T-helper 1 cell treated with Interleukin-12 subunit alpha and Interleukin-12 subunit beta and Interleukin-4 antibody, amounts not matched to agents 30 ng/mL and 1 ng/mL, for 36 hours (primary cell): ENCODE data around the gene OTUB2. TPM values are rescaled to one million over a fixed set of nuclear protein-coding genes. Genes with fewer than 3 reads are reported as not detected.

Experiments used
- intact Hi-C: fragments of 100-400 bp; cut with micrococcal nuclease; formaldehyde crosslinking; loops from one replicate; pipeline ENCODE4 v1.15.1; 2024
- total RNA-seq: library from RNA; stranded (reverse); gene quantifications from 2 replicates; pipeline ENCODE4 v1.2.3, GENCODE V29; 2022

Gene OTUB2
- total RNA-seq, result 2.9 and 3.3 TPM in 2 replicates

- intact Hi-C loops, result loop anchor here (1.0 to 10.0 kb wide), 12 partner anchors 10 to 822 kb away; partner anchors contain the start of genes BTBD7, DDX24, GON7 and IFI27L1
Observed at GRCh38 chr14:94026173-94026888, at the start of gene OTUB2. Gene OTUB2, plus strand, starts transcription at chr14:94026340. Its CDS starts 198 bp downstream, at chr14:94026538.

GRCh38 chr14:93976477-93977057 lies 49.6 kb upstream of the OTUB2 start, which contains the start of gene ASB2:
Gene ASB2, minus strand, starts transcription at chr14:93976570. Its CDS starts 12,031 bp downstream, at chr14:93964539.
- intact Hi-C loops, result loop anchor here (1.0 kb wide), 5 partner anchors 13 to 105 kb away; partner anchors contain the start of genes DDX24 and IFI27L1

DNA sequence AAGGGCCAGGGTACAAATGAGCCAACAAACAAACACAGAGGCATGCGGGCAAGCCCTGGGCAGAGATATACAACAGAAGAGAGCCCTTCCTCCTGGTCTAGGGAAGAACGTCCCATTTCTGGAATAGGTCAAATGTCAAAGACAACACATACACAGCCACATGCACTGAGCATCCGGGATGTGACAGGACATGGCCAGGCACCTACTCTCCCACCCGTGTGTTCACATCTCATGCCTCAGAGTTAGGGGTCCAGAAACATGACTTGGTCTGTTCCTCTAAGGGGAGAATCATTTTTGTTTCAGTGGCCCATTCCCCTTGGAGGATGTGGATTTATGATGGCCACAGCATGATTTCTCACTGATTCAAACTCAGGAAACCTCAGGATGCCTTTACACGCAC lies 49.0 kb upstream of the OTUB2 start:
- intact Hi-C loops, result no loop called here

- intact Hi-C loops, result loop anchor here (1.0 kb wide), 3 partner anchors 8 to 48 kb away; partner anchors contain the start of gene OTUB2
Observed at GRCh38 chr14:93977790-93978581, 48.2 kb upstream of the OTUB2 start.

DNA sequence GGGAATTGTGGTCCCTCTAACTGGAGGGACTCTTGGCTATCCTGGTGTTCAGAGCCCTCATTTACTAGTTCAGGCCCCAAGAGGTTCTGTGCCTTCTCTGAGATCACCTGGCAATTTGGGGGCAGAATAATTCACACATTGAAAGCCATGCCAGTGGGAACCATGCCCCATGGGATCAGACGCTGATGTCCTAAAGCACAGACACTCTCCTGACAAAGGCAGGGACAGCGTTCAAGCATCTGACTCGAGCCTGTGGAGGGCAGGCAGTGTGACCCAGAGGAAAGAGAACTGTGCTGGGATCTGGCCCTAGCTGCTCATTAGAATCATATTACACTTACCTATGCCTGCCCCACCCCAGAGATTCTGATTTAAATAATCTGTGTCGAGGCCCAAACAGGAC lies 47.4 kb upstream of the OTUB2 start:
- intact Hi-C loops, result loop anchor here (1.0 kb wide), 3 partner anchors 8 to 48 kb away; partner anchors contain the start of gene OTUB2

DNA sequence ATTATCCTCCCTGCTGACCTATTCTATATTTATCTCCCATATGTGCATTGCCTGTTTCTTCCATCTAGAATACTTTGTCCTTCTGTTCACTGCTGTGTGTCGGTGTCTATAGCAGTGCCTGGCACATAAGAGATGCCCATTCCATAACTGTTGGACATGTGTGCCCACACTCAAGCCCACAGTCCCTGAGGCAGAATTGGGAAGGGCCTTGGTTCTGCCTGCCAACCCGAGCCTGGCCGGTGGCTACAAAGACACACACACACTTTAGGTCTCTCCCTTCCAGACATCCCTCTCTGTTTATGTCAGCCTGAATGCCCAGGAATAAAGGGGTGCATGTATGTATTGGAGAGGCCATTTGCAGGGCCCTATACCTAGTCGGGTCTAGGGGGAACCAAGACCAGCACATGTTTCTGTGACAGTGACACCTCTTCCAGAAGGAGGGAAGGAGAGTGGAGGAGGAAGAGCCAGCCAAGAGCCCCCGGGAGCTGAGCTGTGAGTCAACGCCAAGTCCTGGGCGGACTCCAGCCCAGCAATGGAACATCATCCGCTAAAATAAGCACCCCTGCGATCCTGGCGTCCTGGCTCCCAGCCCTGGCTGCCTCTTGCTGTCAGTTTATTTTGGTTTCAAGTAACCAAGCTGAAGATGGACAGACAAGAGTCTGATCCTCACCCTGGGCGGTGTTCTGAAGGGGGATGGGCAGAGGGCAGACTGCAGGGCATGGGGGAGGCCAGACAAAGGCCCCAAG lies 45.5 kb upstream of the OTUB2 start:
- intact Hi-C loops, result no loop called here

GRCh38 chr14:93981316-93982229 lies 44.6 kb upstream of the OTUB2 start:
- intact Hi-C loops, result no loop called here

GRCh38 chr14:93982230-93983007 lies 43.7 kb upstream of the OTUB2 start:
- intact Hi-C loops, result no loop called here

DNA sequence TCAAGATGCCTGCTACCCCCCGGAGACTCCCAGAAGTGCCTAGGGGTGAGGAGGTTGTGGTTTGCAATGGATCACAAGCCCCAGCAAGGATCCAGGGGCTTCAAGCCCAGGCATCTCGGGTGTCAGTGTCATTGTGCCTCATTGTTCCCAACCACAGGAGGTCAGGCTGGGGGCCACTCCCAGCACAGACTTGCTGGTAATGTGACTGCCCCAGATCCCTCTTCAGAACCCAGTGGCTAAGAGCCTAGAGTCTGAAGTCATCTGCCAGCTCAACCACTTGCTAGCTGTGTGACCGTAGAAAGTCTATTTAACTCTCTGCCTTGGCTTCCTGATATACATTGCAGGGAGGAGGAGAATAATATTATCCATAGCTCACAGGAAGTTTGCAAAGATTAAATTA lies 42.1 kb upstream of the OTUB2 start:
- intact Hi-C loops, result no loop called here

- intact Hi-C loops, result no loop called here
Observed at GRCh38 chr14:93984987-93985410, 41.1 kb upstream of the OTUB2 start.

- intact Hi-C loops, result no loop called here
Observed at GRCh38 chr14:93986955-93987354, 39.2 kb upstream of the OTUB2 start.

DNA sequence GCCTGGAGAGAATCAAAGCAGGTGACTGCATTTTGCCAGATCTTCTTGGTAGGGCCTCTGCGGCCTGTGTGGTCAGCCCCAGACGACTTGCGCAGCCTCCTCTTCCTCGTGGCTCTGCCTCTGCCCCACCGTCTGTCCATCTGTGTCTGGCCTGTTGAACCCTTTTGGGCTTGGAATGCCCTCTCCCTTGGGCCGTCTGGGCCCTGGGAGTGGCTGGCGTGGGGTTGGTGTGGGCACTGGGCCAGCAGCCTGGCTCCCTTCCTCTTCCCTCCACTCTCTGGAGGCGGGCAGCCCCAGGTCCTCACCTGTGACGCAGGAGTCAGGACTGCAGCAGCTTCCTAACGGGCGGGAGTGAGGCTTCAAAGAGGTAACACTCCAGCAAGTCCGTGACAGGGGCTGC lies 38.8 kb upstream of the OTUB2 start:
- intact Hi-C loops, result no loop called here

- intact Hi-C loops, result no loop called here
Observed at GRCh38 chr14:93987815-93988476, 38.2 kb upstream of the OTUB2 start.

DNA sequence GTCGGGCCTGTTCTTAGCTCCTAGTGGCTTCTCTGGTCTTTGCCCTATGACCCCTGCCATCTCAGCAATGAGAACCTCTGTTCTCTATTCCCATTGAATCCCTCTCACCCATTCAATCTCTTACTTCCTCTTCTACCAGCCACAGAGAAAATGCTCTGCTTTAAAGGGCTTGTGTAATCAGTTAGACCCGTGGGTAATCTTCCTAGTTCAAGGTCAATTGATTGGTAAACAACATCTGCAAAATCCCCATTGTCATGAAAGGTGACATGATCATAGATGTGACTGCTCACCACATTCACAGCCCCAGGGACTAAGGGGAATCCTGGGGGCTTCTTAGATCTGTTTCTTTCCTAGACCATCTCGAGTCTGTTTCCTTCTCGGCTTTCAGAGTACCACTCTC lies 36.2 kb upstream of the OTUB2 start:
- intact Hi-C loops, result no loop called here

DNA sequence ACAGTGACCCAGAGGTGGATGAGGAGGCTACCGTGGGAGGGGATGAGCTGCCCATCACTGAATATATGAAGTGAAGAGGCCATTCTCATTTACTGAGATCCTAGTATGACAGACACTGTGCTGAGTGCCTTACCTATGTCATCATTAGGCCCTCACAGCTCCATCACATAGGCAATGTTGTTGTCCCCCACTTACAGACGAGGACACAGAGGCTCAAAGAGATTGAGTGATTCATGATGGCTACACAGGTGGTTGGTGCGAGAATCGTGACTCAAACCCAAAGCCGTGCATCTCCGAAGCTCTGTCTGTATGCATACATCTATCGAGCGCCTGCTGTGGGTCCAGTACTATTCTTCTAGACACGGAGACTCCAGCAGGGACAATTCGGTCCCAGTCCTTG lies 34.9 kb upstream of the OTUB2 start:
- intact Hi-C loops, result no loop called here

GRCh38 chr14:93991649-93992048 lies 34.5 kb upstream of the OTUB2 start:
- intact Hi-C loops, result no loop called here

DNA sequence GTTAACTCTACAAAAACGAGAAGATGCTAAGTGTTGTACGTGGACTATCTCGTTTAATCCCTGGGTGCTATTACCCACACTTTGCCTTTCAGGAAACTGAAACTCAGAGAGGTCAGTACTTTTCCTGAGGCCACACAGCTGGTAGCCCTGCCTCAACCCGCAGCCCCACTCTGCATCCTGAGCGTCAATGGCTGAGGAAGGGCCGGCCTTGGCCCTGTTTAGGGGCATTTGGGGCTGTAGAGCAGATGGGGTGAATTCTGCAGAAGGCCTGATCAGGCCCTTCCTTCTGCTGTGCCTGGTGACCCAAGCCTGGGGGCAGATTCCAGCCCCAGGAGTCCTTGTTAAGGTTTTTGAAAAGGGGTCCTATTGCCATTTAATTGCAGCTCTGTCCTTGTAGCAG lies 32.8 kb upstream of the OTUB2 start:
- intact Hi-C loops, result no loop called here

DNA sequence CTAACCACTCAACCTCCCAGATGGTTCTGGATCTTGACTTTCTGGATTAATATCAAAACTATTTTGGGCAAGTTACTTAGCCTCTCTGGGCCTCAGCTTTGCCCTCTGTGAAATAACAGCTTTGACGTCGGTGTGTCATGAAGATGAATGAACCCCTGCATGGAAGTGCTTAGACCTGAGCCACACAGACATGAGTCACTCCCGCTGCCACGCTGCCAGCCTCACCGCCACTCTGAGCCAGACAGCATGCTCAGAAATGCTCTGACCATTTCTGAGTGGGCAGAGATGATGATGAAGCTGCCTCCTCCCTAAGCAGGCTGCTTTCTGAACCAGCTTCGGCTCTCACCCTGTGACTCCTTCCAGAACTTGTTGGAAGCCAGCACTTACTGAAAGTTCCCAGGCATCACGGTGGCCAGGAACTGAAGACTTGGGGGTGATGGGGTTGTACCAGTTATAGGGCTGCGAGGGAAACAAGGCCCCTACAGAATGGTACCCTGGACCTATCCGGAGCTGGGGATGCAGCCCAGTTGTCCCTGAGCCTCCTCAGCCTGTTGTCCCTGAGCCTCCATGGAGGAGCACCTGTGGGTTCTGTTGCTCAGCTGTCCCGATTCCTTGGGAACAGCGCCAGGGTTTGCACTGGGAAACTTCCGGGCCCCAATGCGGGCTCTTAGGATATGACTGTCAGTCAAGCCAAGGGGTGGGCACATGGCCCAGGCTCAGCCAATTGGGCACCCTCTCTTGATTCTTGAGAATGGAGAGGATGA lies 31.0 kb upstream of the OTUB2 start:
- intact Hi-C loops, result no loop called here
